SW 1271 (cell line): ENCODE measurements around the gene GTF2IRD1.
"Not testable (repeated sequence)": the region's sequence is repeated elsewhere in the genome, so short reads cannot be mapped to it uniquely, and the experiment has no call there.

ENCODE experiments used
- DNase-seq, 2 experiments: peaks; one replicate each; lab custom pipeline; 2025; lab: John Stamatoyannopoulos, UW

The GTF2IRD1 gene

GRCh38 chr7:74453322-74454011, at the start of gene GTF2IRD1:
Gene GTF2IRD1, plus strand, starts transcription at chr7:74453906. Its CDS starts 54,175 bp downstream, at chr7:74508081.
- DNase-seq, result peak; percentile 14 to 61

GRCh38 chr7:74404388-74404700, 49.4 kb upstream of the GTF2IRD1 start:
- DNase-seq, result no peak

GRCh38 chr7:74404741-74405140, 49.0 kb upstream of the GTF2IRD1 start:
- no peak for DNase-seq

GRCh38 chr7:74405191-74405898, 48.4 kb upstream of the GTF2IRD1 start:
- no peak for DNase-seq

GRCh38 chr7:74405899-74406512, 47.7 kb upstream of the GTF2IRD1 start:
- DNase-seq, result no peak

- DNase-seq, result no peak
Measured at GRCh38 chr7:74407958-74408357, 45.7 kb upstream of the GTF2IRD1 start.

GRCh38 chr7:74409571-74409970, 44.1 kb upstream of the GTF2IRD1 start:
- no peak for DNase-seq

GRCh38 chr7:74410772-74411171, 42.9 kb upstream of the GTF2IRD1 start:
- no peak for DNase-seq

GRCh38 chr7:74411571-74411970, 42.1 kb upstream of the GTF2IRD1 start:
- not testable (repeated sequence) for DNase-seq

- DNase-seq, result no peak
Measured at GRCh38 chr7:74412056-74412455, 41.6 kb upstream of the GTF2IRD1 start.

GRCh38 chr7:74412603-74413002, 41.1 kb upstream of the GTF2IRD1 start:
- no peak for DNase-seq

- not testable (repeated sequence) for DNase-seq
Measured at GRCh38 chr7:74414595-74415333, 38.9 kb upstream of the GTF2IRD1 start.

GRCh38 chr7:74417419-74417971, 36.2 kb upstream of the GTF2IRD1 start:
- peak; percentile 33 to 38 for DNase-seq

GRCh38 chr7:74418076-74418475, 35.6 kb upstream of the GTF2IRD1 start:
- no peak for DNase-seq

GRCh38 chr7:74418538-74418937, 35.2 kb upstream of the GTF2IRD1 start:
- DNase-seq, result no peak

- not testable (repeated sequence) for DNase-seq
Measured at GRCh38 chr7:74419232-74419631, 34.5 kb upstream of the GTF2IRD1 start.

- DNase-seq, result no peak
Measured at GRCh38 chr7:74420006-74420405, 33.7 kb upstream of the GTF2IRD1 start.

GRCh38 chr7:74424291-74424880, 29.3 kb upstream of the GTF2IRD1 start:
- DNase-seq, result no peak

- no peak for DNase-seq
Measured at GRCh38 chr7:74428023-74428422, 25.7 kb upstream of the GTF2IRD1 start.

- DNase-seq, result no peak
Measured at GRCh38 chr7:74429153-74429747, 24.5 kb upstream of the GTF2IRD1 start.

GRCh38 chr7:74430409-74430808, 23.3 kb upstream of the GTF2IRD1 start:
- not testable (repeated sequence) for DNase-seq
